NOMO-1 treated with DMSO at 0.1 percent for 48 hours (cell line): ENCODE data around the gene PLB1.
A peak's percentile ranks its signal among the peaks of the same experiment; 100 is the strongest.

Source experiments
- DNase-seq: peaks from one replicate; lab custom pipeline; 2025; ENCODE audit not compliant: unreplicated experiment; lab: John Stamatoyannopoulos, UW

PLB1 gene

GRCh38 chr2:28558158-28558820, 62.4 kb downstream of the PLB1 start:
- DNase-seq: no peak

- DNase-seq: no peak
These were observed 63.1 kb downstream of the PLB1 start for GRCh38 chr2:28558918-28559317.

- no peak for DNase-seq
These were observed 68.0 kb downstream of the PLB1 start for GRCh38 chr2:28563869-28564268.

GRCh38 chr2:28564346-28564745, 68.5 kb downstream of the PLB1 start:
- DNase-seq: no peak

GRCh38 chr2:28565033-28565432, 69.2 kb downstream of the PLB1 start:
- no peak for DNase-seq

GRCh38 chr2:28565720-28566295, 69.9 kb downstream of the PLB1 start:
- no peak for DNase-seq

GRCh38 chr2:28566521-28567041, 70.7 kb downstream of the PLB1 start:
- DNase-seq: peak; percentile 80

- no peak for DNase-seq
These were observed 71.2 kb downstream of the PLB1 start for GRCh38 chr2:28567061-28567471.

GRCh38 chr2:28568036-28568435, 72.2 kb downstream of the PLB1 start:
- DNase-seq: no peak

GRCh38 chr2:28568533-28568932, 72.7 kb downstream of the PLB1 start:
- DNase-seq: no peak

GRCh38 chr2:28570431-28570830, 74.6 kb downstream of the PLB1 start:
- no peak for DNase-seq

- no peak for DNase-seq
These were observed 80.9 kb downstream of the PLB1 start for GRCh38 chr2:28576714-28577113.

GRCh38 chr2:28577791-28578680, 82.2 kb downstream of the PLB1 start:
- no peak for DNase-seq

GRCh38 chr2:28578774-28579173, 82.9 kb downstream of the PLB1 start:
- no peak for DNase-seq

GRCh38 chr2:28579606-28580005, 83.7 kb downstream of the PLB1 start:
- DNase-seq: no peak

GRCh38 chr2:28580078-28580477, 84.2 kb downstream of the PLB1 start:
- no peak for DNase-seq

GRCh38 chr2:28581312-28581711, 85.5 kb downstream of the PLB1 start:
- no peak for DNase-seq

- DNase-seq: no peak
These were observed 86.3 kb downstream of the PLB1 start for GRCh38 chr2:28582152-28582551.

- DNase-seq: no peak
These were observed 86.7 kb downstream of the PLB1 start for GRCh38 chr2:28582595-28582994.

GRCh38 chr2:28583899-28584553, 88.2 kb downstream of the PLB1 start:
- DNase-seq: peak; percentile 64

- DNase-seq: no peak
These were observed 91.0 kb downstream of the PLB1 start for GRCh38 chr2:28586867-28587266.
